HCT116 (cell line): Measurements from ENCODE around the gene SLC7A8. TPM values are rescaled to one million over a fixed set of nuclear protein-coding genes. Genes with fewer than 3 reads are reported as not detected.

ENCODE experiments used
- ATAC-seq: fragments of 200-7000 bp; cut with Tn5 transposase; 2 replicates; pipeline ENCODE4 v1.9.1; 2020; ENCODE audit warnings: mild to moderate bottlenecking, moderate library complexity
- BruUV-seq: library from RNA; stranded (reverse); fragments of 400-500 nt; replicated peaks from 2 replicates; lab custom pipeline; 2021; lab: Mats Ljungman, UMichigan
- CTCF ChIA-PET: fragments of 300-600 bp; sonication (Branson Sonifier 250); formaldehyde crosslinking; loops from one replicate; lab custom pipeline; 2021; ENCODE audit warnings: antibody characterized with exemption; lab: Charles Lee
- POLR2A ChIA-PET: fragments of 300-600, 350-600 bp; sonication (Branson Sonifier 250); formaldehyde crosslinking; loops from one replicate; lab custom pipeline; 2021; ENCODE audit warnings: antibody characterized with exemption; lab: Charles Lee
- RAD21 ChIA-PET, 2 experiments: fragments of 300-600 bp; sonication (Branson Sonifier 250); formaldehyde crosslinking; loops; one replicate each; lab custom pipeline; 2023; ENCODE audit warnings: low total read pairs in 2 of 2; ENCODE audit not compliant: uncharacterized antibody in 2 of 2, unreplicated experiment in 2 of 2, low non-redundant PET in 1 of 2; lab: Charles Lee
- DNase-seq: peaks from one replicate; pipeline ENCODE4 v3.0.0-alpha.2; 2010; ENCODE audit warnings: low read depth, low spot score
- H2AFZ ChIP-seq: fragments of 200-600 bp; shearing (Covaris generic), sonication (generic); 2 replicates; pipeline ENCODE4 v1.6.1; 2017; ENCODE audit warnings: low read depth, mixed run types, mixed read lengths, antibody characterized with exemption, low read length; ENCODE audit not compliant: poor library complexity, severe bottlenecking
- H3K27ac ChIP-seq: 2 replicates; pipeline ENCODE4 v1.5.1; 2012; ENCODE audit warnings: low read depth, low read length
- H3K27me3 ChIP-seq: fragments of 200-600 bp; sonication (generic); 2 replicates; pipeline ENCODE4 v1.6.1; 2016; ENCODE audit warnings: mixed run types, low read length, mixed read lengths; ENCODE audit not compliant: insufficient read depth
- H3K36me3 ChIP-seq, 2 experiments: fragments of 200-500 bp in 1 of 2; fragments of 200-600 bp in 1 of 2; sonication (Bioruptor generic) in 1 of 2; sonication (generic) in 1 of 2; 2 replicates each; pipeline versions ENCODE4 v1.5.1 to v1.6.1; 2014 to 2016; ENCODE audit warnings: low read length in 2 of 2, inconsistent platforms in 1 of 2, mixed read lengths in 1 of 2, mixed run types in 1 of 2; ENCODE audit not compliant: insufficient read depth in 2 of 2, control insufficient read depth in 1 of 2
- H3K4me1 ChIP-seq, 2 experiments: fragments of 200-600 bp in 1 of 2; sonication (generic) in 1 of 2; 2 replicates each; pipeline versions ENCODE4 v1.5.1 to v1.6.1; 2012 to 2017; ENCODE audit warnings: low read length in 2 of 2, inconsistent platforms in 1 of 2, mild to moderate bottlenecking in 1 of 2, mixed read lengths in 1 of 2, mixed run types in 1 of 2, moderate library complexity in 1 of 2; ENCODE audit not compliant: insufficient read depth in 2 of 2, control insufficient read depth in 1 of 2
- H3K4me2 ChIP-seq: fragments of 200-600 bp; sonication (generic); 2 replicates; pipeline ENCODE4 v1.6.1; 2017; ENCODE audit warnings: mixed run types, low read length, mixed read lengths
- H3K4me3 ChIP-seq, 2 experiments: fragments of 200-600 bp in 1 of 2; sonication (generic) in 1 of 2; replicated peaks in 1 of 2; 2 replicates each; pipeline ENCODE4 v1.5.1; 2011 to 2016; ENCODE audit warnings: low read length in 2 of 2, control low read depth in 1 of 2, low read depth in 1 of 2, mild to moderate bottlenecking in 1 of 2, mixed read lengths in 1 of 2, mixed run types in 1 of 2
- H3K79me2 ChIP-seq: fragments of 200-600 bp; sonication (generic); 2 replicates; pipeline ENCODE4 v1.6.1; 2017; ENCODE audit warnings: mild to moderate bottlenecking, mixed run types, low read length, moderate library complexity, mixed read lengths; ENCODE audit not compliant: insufficient read depth
- H3K9ac ChIP-seq: fragments of 200-600 bp; sonication (generic); 2 replicates; pipeline ENCODE4 v1.6.1; 2016; ENCODE audit warnings: low read length, mixed read lengths
- H3K9me2 ChIP-seq: fragments of 200-600 bp; sonication (generic), shearing (Covaris generic); 2 replicates; pipeline ENCODE4 v1.6.1; 2017; ENCODE audit warnings: mixed run types, mild to moderate bottlenecking, moderate library complexity; ENCODE audit not compliant: insufficient read depth
- H3K9me3 ChIP-seq, 2 experiments: fragments of 200-500 bp in 1 of 2; fragments of 200-600 bp in 1 of 2; sonication (Bioruptor generic) in 1 of 2; sonication (generic) in 1 of 2; 2 replicates each; pipeline ENCODE4 v1.6.1; 2014 to 2017; ENCODE audit warnings: low read length in 2 of 2, mixed read lengths in 2 of 2, inconsistent platforms in 1 of 2, low read depth in 1 of 2, mild to moderate bottlenecking in 1 of 2, mixed run types in 1 of 2, moderate library complexity in 1 of 2; ENCODE audit not compliant: control insufficient read depth in 1 of 2, insufficient read depth in 1 of 2
- H4K20me1 ChIP-seq: fragments of 200-600 bp; sonication (generic), shearing (Covaris generic); 2 replicates; pipeline ENCODE4 v1.6.1; 2017; ENCODE audit warnings: mixed run types, mild to moderate bottlenecking, moderate library complexity; ENCODE audit not compliant: insufficient read depth
- CEBPB ChIP-seq: IDR thresholded peaks from 2 replicates; pipeline ENCODE4 v1.6.1; 2012; ENCODE audit warnings: low read depth
- JUND ChIP-seq: IDR thresholded peaks from 2 replicates; pipeline ENCODE4 v1.6.1; 2012
- POLR2A ChIP-seq: IDR thresholded peaks from 2 replicates; pipeline ENCODE4 v1.7.0; 2011; ENCODE audit warnings: borderline replicate concordance; ENCODE audit not compliant: insufficient read depth, insufficient read length; ENCODE audit errors: extremely low read depth
- YY1 ChIP-seq: IDR thresholded peaks from 2 replicates; pipeline ENCODE4 v1.6.1; 2011; ENCODE audit warnings: low read length, low read depth, moderate library complexity, mild to moderate bottlenecking; ENCODE audit not compliant: insufficient replicate concordance; ENCODE audit errors: extremely low read depth
- ZFX ChIP-seq: fragments of 450-650 bp; IDR thresholded peaks from 2 replicates; pipeline ENCODE4 v1.6.1; 2017
- ZNF274 ChIP-seq: fragments of 200-500 bp; sonication (Bioruptor generic); IDR thresholded peaks from 2 replicates; pipeline ENCODE4 v1.6.1; 2014; ENCODE audit warnings: mild to moderate bottlenecking, low read depth, low read length, inconsistent platforms
- intact Hi-C: fragments of 100-400 bp; cut with micrococcal nuclease; formaldehyde crosslinking; loops from 2 replicates; pipeline ENCODE4 v1.10.0; 2022
- total RNA-seq: library from RNA; stranded (reverse); gene quantifications from one replicate; pipeline ENCODE4 v1.2.1, GENCODE V29; 2021; ENCODE audit not compliant: unreplicated experiment
- TF ChIP-seq, protein P1 (sequence below), 3 experiments: fragments of 200-600 bp in 1 of 3; sonication (generic) in 1 of 3; IDR thresholded peaks in 2 of 3; conservative IDR thresholded peaks in 1 of 3; 2 replicates each; pipeline ENCODE4 v1.5.1; 2012 to 2017; ENCODE audit warnings: low read depth in 2 of 3, low read length in 2 of 3, antibody characterized with exemption in 1 of 3, borderline replicate concordance in 1 of 3, control low read depth in 1 of 3, mild to moderate bottlenecking in 1 of 3, mixed read lengths in 1 of 3, mixed run types in 1 of 3, moderate library complexity in 1 of 3; ENCODE audit not compliant: insufficient read depth in 1 of 3
- TF ChIP-seq, protein P2 (sequence below): IDR thresholded peaks from 2 replicates; pipeline ENCODE4 v1.6.1; 2012; ENCODE audit warnings: low read depth

SLC7A8 gene
- total RNA-seq, 1 experiment from 2014 or later, result 5.3 TPM

DNA sequence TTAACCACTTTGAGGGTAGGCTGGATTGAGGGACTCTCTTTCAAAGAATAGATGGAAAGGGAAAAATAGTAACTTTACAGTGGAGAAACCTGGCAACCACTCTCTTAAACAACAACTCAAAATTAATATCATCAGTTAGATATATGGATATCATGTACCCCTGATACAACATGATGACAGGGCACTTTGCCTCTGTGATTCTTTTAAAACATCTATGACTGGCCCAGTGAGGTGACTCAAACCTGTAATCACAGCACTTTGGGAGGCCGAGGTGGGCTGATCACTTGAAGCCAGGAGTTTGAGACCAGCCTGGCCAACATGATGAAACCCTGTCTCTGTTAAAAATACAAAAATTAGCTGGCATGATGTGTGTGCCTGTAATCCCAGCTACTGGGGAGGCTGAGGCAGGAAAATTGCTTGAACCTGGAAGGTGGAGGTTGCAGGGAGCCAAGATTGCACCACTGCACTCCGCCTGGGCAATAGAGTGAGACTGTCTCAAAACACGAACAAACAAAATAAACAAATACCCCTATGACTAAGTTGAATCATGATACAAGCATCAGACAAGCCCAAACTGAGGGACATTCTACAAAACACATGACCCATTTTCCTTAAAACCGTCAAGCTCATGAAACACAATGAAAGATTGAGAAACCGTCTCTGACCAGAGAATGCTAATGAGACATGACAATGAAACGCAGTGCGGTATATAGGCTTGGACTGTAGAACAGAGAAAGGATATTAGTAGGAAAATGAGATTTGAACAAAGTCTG lies 26.4 kb upstream of the SLC7A8 start:
- DNase-seq, result no peak
- no peak for TF ChIP-seq POLR2A
- TF ChIP-seq JUND, result no peak
- TF ChIP-seq, protein P1, sequence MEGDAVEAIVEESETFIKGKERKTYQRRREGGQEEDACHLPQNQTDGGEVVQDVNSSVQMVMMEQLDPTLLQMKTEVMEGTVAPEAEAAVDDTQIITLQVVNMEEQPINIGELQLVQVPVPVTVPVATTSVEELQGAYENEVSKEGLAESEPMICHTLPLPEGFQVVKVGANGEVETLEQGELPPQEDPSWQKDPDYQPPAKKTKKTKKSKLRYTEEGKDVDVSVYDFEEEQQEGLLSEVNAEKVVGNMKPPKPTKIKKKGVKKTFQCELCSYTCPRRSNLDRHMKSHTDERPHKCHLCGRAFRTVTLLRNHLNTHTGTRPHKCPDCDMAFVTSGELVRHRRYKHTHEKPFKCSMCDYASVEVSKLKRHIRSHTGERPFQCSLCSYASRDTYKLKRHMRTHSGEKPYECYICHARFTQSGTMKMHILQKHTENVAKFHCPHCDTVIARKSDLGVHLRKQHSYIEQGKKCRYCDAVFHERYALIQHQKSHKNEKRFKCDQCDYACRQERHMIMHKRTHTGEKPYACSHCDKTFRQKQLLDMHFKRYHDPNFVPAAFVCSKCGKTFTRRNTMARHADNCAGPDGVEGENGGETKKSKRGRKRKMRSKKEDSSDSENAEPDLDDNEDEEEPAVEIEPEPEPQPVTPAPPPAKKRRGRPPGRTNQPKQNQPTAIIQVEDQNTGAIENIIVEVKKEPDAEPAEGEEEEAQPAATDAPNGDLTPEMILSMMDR (IDR thresholded peaks at IDR 0.05 in 2 of 3, conservative IDR thresholded peaks at IDR 0.05 in 1 of 3; ENCODE audit: borderline replicate concordance in 1 of 3, insufficient read depth in 1 of 3, low read depth in 2 of 3, low read length in 2 of 3), result no peak
- TF ChIP-seq ZFX, result no peak
- TF ChIP-seq, protein P2, sequence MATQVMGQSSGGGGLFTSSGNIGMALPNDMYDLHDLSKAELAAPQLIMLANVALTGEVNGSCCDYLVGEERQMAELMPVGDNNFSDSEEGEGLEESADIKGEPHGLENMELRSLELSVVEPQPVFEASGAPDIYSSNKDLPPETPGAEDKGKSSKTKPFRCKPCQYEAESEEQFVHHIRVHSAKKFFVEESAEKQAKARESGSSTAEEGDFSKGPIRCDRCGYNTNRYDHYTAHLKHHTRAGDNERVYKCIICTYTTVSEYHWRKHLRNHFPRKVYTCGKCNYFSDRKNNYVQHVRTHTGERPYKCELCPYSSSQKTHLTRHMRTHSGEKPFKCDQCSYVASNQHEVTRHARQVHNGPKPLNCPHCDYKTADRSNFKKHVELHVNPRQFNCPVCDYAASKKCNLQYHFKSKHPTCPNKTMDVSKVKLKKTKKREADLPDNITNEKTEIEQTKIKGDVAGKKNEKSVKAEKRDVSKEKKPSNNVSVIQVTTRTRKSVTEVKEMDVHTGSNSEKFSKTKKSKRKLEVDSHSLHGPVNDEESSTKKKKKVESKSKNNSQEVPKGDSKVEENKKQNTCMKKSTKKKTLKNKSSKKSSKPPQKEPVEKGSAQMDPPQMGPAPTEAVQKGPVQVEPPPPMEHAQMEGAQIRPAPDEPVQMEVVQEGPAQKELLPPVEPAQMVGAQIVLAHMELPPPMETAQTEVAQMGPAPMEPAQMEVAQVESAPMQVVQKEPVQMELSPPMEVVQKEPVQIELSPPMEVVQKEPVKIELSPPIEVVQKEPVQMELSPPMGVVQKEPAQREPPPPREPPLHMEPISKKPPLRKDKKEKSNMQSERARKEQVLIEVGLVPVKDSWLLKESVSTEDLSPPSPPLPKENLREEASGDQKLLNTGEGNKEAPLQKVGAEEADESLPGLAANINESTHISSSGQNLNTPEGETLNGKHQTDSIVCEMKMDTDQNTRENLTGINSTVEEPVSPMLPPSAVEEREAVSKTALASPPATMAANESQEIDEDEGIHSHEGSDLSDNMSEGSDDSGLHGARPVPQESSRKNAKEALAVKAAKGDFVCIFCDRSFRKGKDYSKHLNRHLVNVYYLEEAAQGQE, result no peak
- no peak for TF ChIP-seq CEBPB
- no peak for TF ChIP-seq YY1
- no peak for TF ChIP-seq ZNF274
- Histone ChIP-seq H3K9me3 (no peaks in the 10 kb centered on the region; a peak in 1 of 4 replicates), H3K9ac (no peak overlapping the region), H3K27me3 (no peaks in the 10 kb centered on the region), H3K4me1 (no peaks in the 10 kb centered on the region), H4K20me1 (no peaks in the 10 kb centered on the region), H2AFZ (no peak overlapping the region), H3K79me2 (no peaks in the 10 kb centered on the region), H3K4me3 (no peak overlapping the region), H3K27ac (no peak overlapping the region), H3K9me2 (no peaks in the 10 kb centered on the region), H3K36me3 (no peaks in the 10 kb centered on the region), H3K4me2 (no peak overlapping the region)
- no peak for ATAC-seq
- ChIA-PET POLR2A (no interaction called here), CTCF (no interaction called here), RAD21 (no interaction called here)
- intact Hi-C loops, result no loop called here
- BruUV-seq, result no TSS peak
